Measurements from ENCODE around the gene CBLN3.
"Not testable (repeated sequence)": the region's sequence is repeated elsewhere in the genome, so short reads cannot be mapped to it uniquely, and the experiment has no call there.

CBLN3 gene

GRCh38 chr14:24429395-24430142, at the start of gene CBLN3, which contains the start of gene KHNYN:
Gene CBLN3 (minus strand): TSS chr14:24429668. CDS start chr14:24429054, 614 bp downstream.
Gene KHNYN (plus strand): TSS chr14:24429954. CDS start chr14:24430731, 777 bp downstream.
- peak; percentile 82 to 83 for DNase-seq (ENCODE audit: low read depth in 2 of 2)

GRCh38 chr14:24475261-24475660, 45.8 kb upstream of the CBLN3 start:
- no peak for DNase-seq (ENCODE audit: low read depth in 2 of 2)

GRCh38 chr14:24473211-24473610, 43.7 kb upstream of the CBLN3 start:
- no peak for DNase-seq (ENCODE audit: low read depth in 2 of 2)

GRCh38 chr14:24470450-24470849, 41.0 kb upstream of the CBLN3 start:
- not testable (repeated sequence) for DNase-seq (ENCODE audit: low read depth in 2 of 2)

GRCh38 chr14:24465805-24466204, 36.3 kb upstream of the CBLN3 start:
- no peak for DNase-seq (ENCODE audit: low read depth in 2 of 2)

GRCh38 chr14:24465368-24465767, 35.9 kb upstream of the CBLN3 start:
- DNase-seq (ENCODE audit: low read depth in 2 of 2) = no peak

- no peak for DNase-seq (ENCODE audit: low read depth in 2 of 2)
Measured at GRCh38 chr14:24463884-24464785, 34.7 kb upstream of the CBLN3 start.

- DNase-seq (ENCODE audit: low read depth in 2 of 2) = no peak
Measured at GRCh38 chr14:24463017-24463883, 33.8 kb upstream of the CBLN3 start.

GRCh38 chr14:24461336-24461735, 31.9 kb upstream of the CBLN3 start:
- no peak for DNase-seq (ENCODE audit: low read depth in 2 of 2)

- no peak for DNase-seq (ENCODE audit: low read depth in 2 of 2)
Measured at GRCh38 chr14:24459331-24459730, 29.9 kb upstream of the CBLN3 start.

- DNase-seq (ENCODE audit: low read depth in 2 of 2) = no peak
Measured at GRCh38 chr14:24458736-24459135, 29.3 kb upstream of the CBLN3 start.

GRCh38 chr14:24456980-24457379, 27.5 kb upstream of the CBLN3 start:
- no peak for DNase-seq (ENCODE audit: low read depth in 2 of 2)

- not testable (repeated sequence) for DNase-seq (ENCODE audit: low read depth in 2 of 2)
Measured at GRCh38 chr14:24450828-24451227, 21.4 kb upstream of the CBLN3 start.

GRCh38 chr14:24443053-24443665, 13.7 kb upstream of the CBLN3 start:
- no peak for DNase-seq (ENCODE audit: low read depth in 2 of 2)

GRCh38 chr14:24442240-24443052, 13.0 kb upstream of the CBLN3 start, which contains the start of gene SDR39U1:
Gene SDR39U1 (minus strand): TSS chr14:24442776. CDS start chr14:24442769, 7 bp downstream.
- peak; percentile 98 for DNase-seq (ENCODE audit: low read depth in 2 of 2)

- no peak for DNase-seq (ENCODE audit: low read depth in 2 of 2)
Measured at GRCh38 chr14:24441904-24442239, 12.4 kb upstream of the CBLN3 start.

GRCh38 chr14:24441485-24441884, 12.0 kb upstream of the CBLN3 start:
- DNase-seq (ENCODE audit: low read depth in 2 of 2) = no peak

- DNase-seq (ENCODE audit: low read depth in 2 of 2) = no peak
Measured at GRCh38 chr14:24440606-24441399, 11.3 kb upstream of the CBLN3 start.

GRCh38 chr14:24439830-24440605, 10.6 kb upstream of the CBLN3 start:
- DNase-seq (ENCODE audit: low read depth in 2 of 2) = no peak

Measured in fibroblast of skin of left biceps (primary cell).